ENCODE results near the gene RASL11A. TPM values are rescaled to one million over a fixed set of nuclear protein-coding genes. Genes with fewer than 3 reads are reported as not detected.

Gene RASL11A
- total RNA-seq, 6 donors from 2014 or later: 11.5 to 28.4 (median 17.0) TPM

- DNase-seq (no peak), ATAC-seq (ENCODE audit: low FRiP score in 2 of 2) (no peak)
- no peaks in the 10 kb centered on the region for H3K27me3 ChIP-seq
- peaks cover 0 to 11% (median 0%) of the 10 kb centered on the region in 4 donors for H3K36me3 ChIP-seq
- H3K27ac ChIP-seq: no peak overlapping the region
- H3K9me3 ChIP-seq: no peaks in the 10 kb centered on the region
- H3K4me3 ChIP-seq: no peak overlapping the region
- TF ChIP-seq, protein P1, sequence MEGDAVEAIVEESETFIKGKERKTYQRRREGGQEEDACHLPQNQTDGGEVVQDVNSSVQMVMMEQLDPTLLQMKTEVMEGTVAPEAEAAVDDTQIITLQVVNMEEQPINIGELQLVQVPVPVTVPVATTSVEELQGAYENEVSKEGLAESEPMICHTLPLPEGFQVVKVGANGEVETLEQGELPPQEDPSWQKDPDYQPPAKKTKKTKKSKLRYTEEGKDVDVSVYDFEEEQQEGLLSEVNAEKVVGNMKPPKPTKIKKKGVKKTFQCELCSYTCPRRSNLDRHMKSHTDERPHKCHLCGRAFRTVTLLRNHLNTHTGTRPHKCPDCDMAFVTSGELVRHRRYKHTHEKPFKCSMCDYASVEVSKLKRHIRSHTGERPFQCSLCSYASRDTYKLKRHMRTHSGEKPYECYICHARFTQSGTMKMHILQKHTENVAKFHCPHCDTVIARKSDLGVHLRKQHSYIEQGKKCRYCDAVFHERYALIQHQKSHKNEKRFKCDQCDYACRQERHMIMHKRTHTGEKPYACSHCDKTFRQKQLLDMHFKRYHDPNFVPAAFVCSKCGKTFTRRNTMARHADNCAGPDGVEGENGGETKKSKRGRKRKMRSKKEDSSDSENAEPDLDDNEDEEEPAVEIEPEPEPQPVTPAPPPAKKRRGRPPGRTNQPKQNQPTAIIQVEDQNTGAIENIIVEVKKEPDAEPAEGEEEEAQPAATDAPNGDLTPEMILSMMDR (IDR thresholded peaks at IDR 0.05): no peak
- TF ChIP-seq POLR2A (IDR thresholded peaks at IDR 0.05) (no peak), EP300 (IDR thresholded peaks at IDR 0.05) (no peak), POLR2AphosphoS5 (IDR thresholded peaks at IDR 0.05) (no peak)
- H3K4me1 ChIP-seq: peaks cover 17 to 43% (median 23%) of the 10 kb centered on the region in 4 donors
- 42 to 69% methylated on average over 1 of the region's 1 CpG for WGBS, 2 donors
Measured at GRCh38 chr13:27264648-27265047, 6.0 kb upstream of the RASL11A start.

- TF ChIP-seq, protein P1 (IDR thresholded peaks at IDR 0.05): no peak
- TF ChIP-seq POLR2A (IDR thresholded peaks at IDR 0.05): no peak
- TF ChIP-seq EP300 (IDR thresholded peaks at IDR 0.05): peak in 1 of 4 donors; percentile 35
- TF ChIP-seq POLR2AphosphoS5 (IDR thresholded peaks at IDR 0.05): peak in 1 of 2 donors; percentile 16
- no peaks in the 10 kb centered on the region for H3K9me3 ChIP-seq
- peaks cover 0 to 6% (median 0%) of the 10 kb centered on the region in 4 donors for H3K36me3 ChIP-seq
- no peak for ATAC-seq (ENCODE audit: low FRiP score in 2 of 2)
- H3K27ac ChIP-seq: peak overlapping the region in 3 of 4 donors; percentile 33 to 41 (median 40)
- no peak for DNase-seq
- no peaks in the 10 kb centered on the region for H3K27me3 ChIP-seq
- 29 to 34% methylated on average over 2 of the region's 2 CpGs for WGBS, 2 donors
- no peak overlapping the region for H3K4me3 ChIP-seq
- H3K4me1 ChIP-seq: peaks cover 19 to 46% (median 27%) of the 10 kb centered on the region in 4 donors
Measured at GRCh38 chr13:27266917-27267316, 3.7 kb upstream of the RASL11A start.

- Histone ChIP-seq H3K27me3 (no peaks in the 10 kb centered on the region), H3K4me1 (peaks cover 19 to 50% (median 25%) of the 10 kb centered on the region in 4 donors), H3K9me3 (no peaks in the 10 kb centered on the region), H3K36me3 (no peaks in the 10 kb centered on the region), H3K4me3 (no peak overlapping the region), H3K27ac (peak overlapping the region in 3 of 4 donors; percentile 33 to 41 (median 40))
- 60 to 95% methylated on average over 2 of the region's 2 CpGs for WGBS, 2 donors
- no peak for ATAC-seq (ENCODE audit: low FRiP score in 2 of 2)
- no peak for DNase-seq
- no peak for TF ChIP-seq POLR2AphosphoS5 (IDR thresholded peaks at IDR 0.05)
- no peak for TF ChIP-seq POLR2A (IDR thresholded peaks at IDR 0.05)
- TF ChIP-seq, protein P1 (IDR thresholded peaks at IDR 0.05): no peak
- no peak for TF ChIP-seq EP300 (IDR thresholded peaks at IDR 0.05)
Measured at GRCh38 chr13:27267596-27267995, 3.0 kb upstream of the RASL11A start.

DNA sequence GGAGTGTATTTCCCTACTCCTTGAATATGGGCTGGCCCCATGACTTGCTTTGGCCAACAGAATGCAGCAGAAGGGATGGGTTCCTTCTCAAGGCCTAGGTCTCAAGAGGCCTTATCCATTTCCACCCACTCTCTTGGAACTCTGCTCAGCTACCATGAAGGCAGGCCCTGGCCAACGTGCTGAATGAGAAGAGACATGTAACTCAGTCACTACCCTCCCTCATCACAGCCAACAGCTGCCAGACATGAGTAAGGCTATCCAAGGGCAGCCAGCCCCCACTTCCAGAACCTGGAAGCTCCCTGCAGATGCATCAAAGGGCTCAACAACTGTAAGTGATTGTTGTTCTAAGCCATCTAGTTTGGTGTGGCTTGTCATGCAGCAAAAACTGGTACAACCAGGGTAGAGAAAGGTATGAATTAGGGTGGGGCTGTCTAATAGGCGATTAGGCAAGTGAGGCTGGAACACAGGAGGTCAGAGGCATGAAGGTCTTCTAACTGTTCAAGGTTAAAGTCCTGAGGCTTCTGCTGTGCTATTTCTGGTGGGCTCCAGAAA, 1.4 kb upstream of the RASL11A start:
- 80 to 83% methylated on average over 1 to 2 of the region's 2 CpGs for WGBS, 2 donors
- H3K27me3 ChIP-seq: no peaks in the 10 kb centered on the region

More for the DNA sequence above, 1.4 kb upstream of the RASL11A start:
- ATAC-seq (ENCODE audit: low FRiP score in 2 of 2): no peak
- DNase-seq: no peak
- TF ChIP-seq, protein P1 (IDR thresholded peaks at IDR 0.05): no peak
- no peak for TF ChIP-seq POLR2AphosphoS5 (IDR thresholded peaks at IDR 0.05)
- H3K27ac ChIP-seq: no peak overlapping the region
- no peaks in the 10 kb centered on the region for H3K9me3 ChIP-seq
- peaks cover 22 to 52% (median 25%) of the 10 kb centered on the region in 4 donors for H3K4me1 ChIP-seq
- H3K4me3 ChIP-seq: no peak overlapping the region
- H3K36me3 ChIP-seq: peaks cover 0 to 4% (median 0%) of the 10 kb centered on the region in 4 donors
